K562 (cell line): ENCODE data around the gene ZNF33A. TPM values are rescaled to one million over a fixed set of nuclear protein-coding genes. Genes with fewer than 3 reads are reported as not detected.

Experiments
- BACH1 ChIP-seq: fragments of 200-800 bp; sonication (Bioruptor generic); IDR thresholded peaks from 2 replicates; pipeline ENCODE4 v1.6.1; 2016; ENCODE audit warnings: missing genetic modification characterization, missing compliant biosample characterization
- C11orf30 ChIP-seq: fragments of 450-650 bp; IDR thresholded peaks from 2 replicates; pipeline ENCODE4 v1.6.1; 2016; ENCODE audit warnings: low read depth, mild to moderate bottlenecking
- PCBP1 ChIP-seq: fragments of 200-400 bp; formaldehyde crosslinking; IDR thresholded peaks from 2 replicates; pipeline ENCODE4 v1.6.1; 2018; ENCODE audit warnings: mild to moderate bottlenecking, low read depth, low read length; ENCODE audit not compliant: poor library complexity, severe bottlenecking
- TFE3 ChIP-seq: fragments of 450-650 bp; formaldehyde crosslinking; IDR thresholded peaks from 2 replicates; pipeline ENCODE4 v1.4.0; 2020; ENCODE audit warnings: mild to moderate bottlenecking, mixed read lengths
- ZBTB11 ChIP-seq, 3 experiments: fragments of 200-800 bp in 1 of 3; fragments of 250-450 bp in 1 of 3; fragments of 450-650 bp in 1 of 3; sonication (Bioruptor Pico) in 1 of 3; sonication (Bioruptor generic) in 1 of 3; formaldehyde crosslinking in 1 of 3; IDR thresholded peaks; 2 replicates each; pipeline versions ENCODE4 v1.6.1 to v1.8.0; 2016 to 2022; ENCODE audit warnings: mild to moderate bottlenecking in 2 of 3, missing genetic modification characterization in 2 of 3, missing compliant biosample characterization in 1 of 3, moderate library complexity in 1 of 3
- ZC3H8 ChIP-seq: fragments of 450-650 bp; IDR thresholded peaks from 2 replicates; pipeline ENCODE4 v1.6.1; 2017
- ZNF146 ChIP-seq: IDR thresholded peaks from one replicate; pipeline ENCODE4 v1.6.1; 2018; ENCODE audit warnings: missing compliant biosample characterization; ENCODE audit not compliant: unreplicated experiment
- ZNF764 ChIP-seq: fragments of 250-450 bp; sonication (Bioruptor Pico); IDR thresholded peaks from 2 replicates; pipeline ENCODE4 v1.4.0; 2020; ENCODE audit warnings: low read depth, mild to moderate bottlenecking, moderate library complexity
- polyA plus RNA-seq, 8 experiments: library from polyadenylated mRNA; depleted of rRNA in 4 of 8; stranded (reverse) in 5 of 8; unstranded in 3 of 8; fragments of >200 nt; fragmentation: Nextera tagmentation in 2 of 8; fragmentation: Illumina TruSeq in 1 of 8; extraction: Ambion mirVana in 2 of 8; extraction: Trizol in 1 of 8; gene quantifications; 2 replicates each; pipeline versions ENCODE4 v1.2.1 to v1.2.3, GENCODE V29; 2011 to 2014; ENCODE audit warnings: inconsistent platforms in 1 of 8, missing spikeins in 1 of 8
- total RNA-seq, 7 experiments: library from RNA; depleted of rRNA in 6 of 7; stranded (reverse); fragments of >200 nt in 6 of 7; fragmentation: Illumina TruSeq in 2 of 7; extraction: Trizol in 2 of 7; gene quantifications; 2 replicates each; pipeline versions ENCODE4 v1.2.1 to v1.2.3, GENCODE V29; 2011 to 2021; ENCODE audit warnings: low replicate concordance in 1 of 7
- TF ChIP-seq, protein P1 (sequence below), 2 experiments: fragments of 450-650 bp; IDR thresholded peaks; 2 replicates each; pipeline ENCODE4 v1.6.1; 2016; ENCODE audit warnings: mild to moderate bottlenecking in 2 of 2, borderline replicate concordance in 1 of 2, low read depth in 1 of 2, moderate library complexity in 1 of 2
- TF ChIP-seq, protein P2 (sequence below): fragments of 450-650 bp; formaldehyde crosslinking; IDR thresholded peaks from 2 replicates; pipeline ENCODE4 v1.4.0; 2020; ENCODE audit warnings: mild to moderate bottlenecking, moderate library complexity

Gene ZNF33A
- total and polyA plus RNA-seq, 9 of the 15 experiments (the other 6 are each of a cell fraction or from before 2014, with no cell fraction given): 8.1 to 27.5 (median 16.4) TPM

GRCh38 chr10:38010119-38010903 is at the start of gene ZNF33A (continued):
- TF ChIP-seq ZBTB11 (CRISPR knock-in tag; IDR thresholded peaks at IDR 0.05): no peak; a peak in 1 of 6 replicates
- no peak for TF ChIP-seq C11orf30
- no peak for TF ChIP-seq ZNF764 (CRISPR knock-in tag)
- no peak for TF ChIP-seq ZNF146 (CRISPR knock-in tag)
- TF ChIP-seq TFE3 (CRISPR knock-in tag): no peak
- TF ChIP-seq ZC3H8: no peak
- TF ChIP-seq BACH1 (tag): no peak
- TF ChIP-seq, protein P1, sequence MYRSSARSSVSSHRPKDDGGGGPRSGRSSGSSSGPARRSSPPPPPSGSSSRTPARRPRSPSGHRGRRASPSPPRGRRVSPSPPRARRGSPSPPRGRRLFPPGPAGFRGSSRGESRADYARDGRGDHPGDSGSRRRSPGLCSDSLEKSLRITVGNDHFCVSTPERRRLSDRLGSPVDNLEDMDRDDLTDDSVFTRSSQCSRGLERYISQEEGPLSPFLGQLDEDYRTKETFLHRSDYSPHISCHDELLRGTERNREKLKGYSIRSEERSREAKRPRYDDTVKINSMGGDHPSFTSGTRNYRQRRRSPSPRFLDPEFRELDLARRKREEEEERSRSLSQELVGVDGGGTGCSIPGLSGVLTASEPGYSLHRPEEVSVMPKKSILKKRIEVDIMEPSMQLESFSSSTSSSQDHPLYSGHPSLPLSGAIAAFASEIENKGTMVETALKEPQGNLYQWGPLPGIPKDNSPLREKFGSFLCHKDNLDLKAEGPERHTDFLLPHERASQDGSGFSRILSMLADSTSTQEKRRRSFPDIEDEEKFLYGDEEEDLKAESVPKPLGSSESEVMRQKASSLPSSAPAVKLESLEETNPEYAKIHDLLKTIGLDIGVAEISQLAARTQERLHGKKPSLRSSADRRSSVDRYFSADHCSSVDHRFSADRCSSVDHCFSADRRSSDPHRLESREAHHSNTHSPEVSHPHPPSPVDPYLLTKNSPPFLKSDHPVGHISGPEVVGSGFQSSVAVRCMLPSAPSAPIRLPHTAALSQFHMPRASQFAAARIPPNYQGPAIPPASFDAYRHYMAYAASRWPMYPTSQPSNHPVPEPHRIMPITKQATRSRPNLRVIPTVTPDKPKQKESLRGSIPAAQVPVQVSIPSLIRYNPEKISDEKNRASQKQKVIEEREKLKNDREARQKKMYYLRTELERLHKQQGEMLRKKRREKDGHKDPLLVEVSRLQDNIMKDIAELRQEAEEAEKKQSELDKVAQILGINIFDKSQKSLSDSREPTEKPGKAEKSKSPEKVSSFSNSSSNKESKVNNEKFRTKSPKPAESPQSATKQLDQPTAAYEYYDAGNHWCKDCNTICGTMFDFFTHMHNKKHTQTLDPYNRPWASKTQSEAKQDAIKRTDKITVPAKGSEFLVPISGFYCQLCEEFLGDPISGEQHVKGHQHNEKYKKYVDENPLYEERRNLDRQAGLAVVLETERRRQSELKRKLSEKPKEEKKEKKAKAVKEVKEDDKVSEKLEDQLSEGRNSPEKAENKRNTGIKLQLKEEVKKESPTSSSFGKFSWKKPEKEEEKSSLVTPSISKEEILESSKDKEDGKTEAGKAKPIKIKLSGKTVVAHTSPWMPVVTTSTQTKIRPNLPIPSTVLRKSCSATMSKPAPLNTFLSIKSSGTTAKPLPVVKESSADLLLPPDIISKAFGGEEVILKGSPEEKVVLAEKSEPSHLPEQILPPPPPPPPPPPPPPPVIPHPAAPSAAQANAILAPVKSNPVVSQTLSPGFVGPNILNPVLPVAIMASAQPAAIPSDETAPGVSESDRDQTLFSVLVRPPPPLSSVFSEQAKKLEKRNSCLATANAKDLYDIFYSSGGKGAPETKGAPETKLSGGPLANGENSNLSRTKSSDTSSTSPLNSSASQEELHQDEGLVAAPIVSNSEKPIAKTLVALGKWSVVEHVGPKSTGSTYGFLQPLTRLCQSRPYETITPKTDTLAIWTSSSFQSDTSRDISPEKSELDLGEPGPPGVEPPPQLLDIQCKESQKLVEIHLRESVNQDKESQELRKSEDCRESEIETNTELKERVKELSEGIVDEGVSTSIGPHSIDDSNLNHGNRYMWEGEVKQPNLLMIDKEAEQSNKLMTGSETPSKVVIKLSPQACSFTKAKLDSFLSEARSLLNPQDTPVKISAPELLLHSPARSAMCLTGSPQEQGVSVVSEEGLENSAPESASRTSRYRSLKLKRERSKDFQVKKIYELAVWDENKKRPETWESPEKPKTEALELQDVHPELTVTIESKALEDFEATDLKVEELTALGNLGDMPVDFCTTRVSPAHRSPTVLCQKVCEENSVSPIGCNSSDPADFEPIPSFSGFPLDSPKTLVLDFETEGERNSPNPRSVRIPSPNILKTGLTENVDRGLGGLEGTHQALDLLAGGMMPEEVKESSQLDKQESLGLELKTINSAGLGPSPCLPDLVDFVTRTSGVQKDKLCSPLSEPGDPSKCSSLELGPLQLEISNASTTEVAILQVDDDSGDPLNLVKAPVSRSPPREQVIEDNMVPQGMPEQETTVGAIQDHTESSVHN (IDR thresholded peaks at IDR 0.05; ENCODE audit: borderline replicate concordance in 1 of 2, low read depth in 1 of 2): no peak
- TF ChIP-seq, protein P2, sequence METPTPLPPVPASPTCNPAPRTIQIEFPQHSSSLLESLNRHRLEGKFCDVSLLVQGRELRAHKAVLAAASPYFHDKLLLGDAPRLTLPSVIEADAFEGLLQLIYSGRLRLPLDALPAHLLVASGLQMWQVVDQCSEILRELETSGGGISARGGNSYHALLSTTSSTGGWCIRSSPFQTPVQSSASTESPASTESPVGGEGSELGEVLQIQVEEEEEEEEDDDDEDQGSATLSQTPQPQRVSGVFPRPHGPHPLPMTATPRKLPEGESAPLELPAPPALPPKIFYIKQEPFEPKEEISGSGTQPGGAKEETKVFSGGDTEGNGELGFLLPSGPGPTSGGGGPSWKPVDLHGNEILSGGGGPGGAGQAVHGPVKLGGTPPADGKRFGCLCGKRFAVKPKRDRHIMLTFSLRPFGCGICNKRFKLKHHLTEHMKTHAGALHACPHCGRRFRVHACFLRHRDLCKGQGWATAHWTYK: no peak
- TF ChIP-seq PCBP1: no peak
